Eye (tissue), 1 donor: ENCODE data around the gene PIGU.
A peak's percentile ranks its signal among the peaks of the same experiment; 100 is the strongest.
"Not testable (repeated sequence)": the region's sequence is repeated elsewhere in the genome, so short reads cannot be mapped to it uniquely, and the experiment has no call there.

Experiments
- DNase-seq: peaks from one replicate; pipeline ENCODE4 v3.0.0-alpha.2; 2015

PIGU gene

GRCh38 chr20:34528921-34529297, 148.0 kb downstream of the PIGU start:
- DNase-seq, result no peak

GRCh38 chr20:34527016-34527415, 149.9 kb downstream of the PIGU start:
- DNase-seq, result no peak

GRCh38 chr20:34526466-34526865, 150.4 kb downstream of the PIGU start:
- no peak for DNase-seq

- peak; percentile 58 for DNase-seq
These were observed 151.0 kb downstream of the PIGU start for GRCh38 chr20:34525709-34526416.

GRCh38 chr20:34525342-34525708, 151.6 kb downstream of the PIGU start:
- no peak for DNase-seq

- no peak for DNase-seq
These were observed 152.5 kb downstream of the PIGU start for GRCh38 chr20:34524426-34524825.

GRCh38 chr20:34522969-34523871, 153.7 kb downstream of the PIGU start:
- peak; percentile 41 for DNase-seq

- not testable (repeated sequence) for DNase-seq
These were observed 157.1 kb downstream of the PIGU start for GRCh38 chr20:34519841-34520240.

GRCh38 chr20:34518863-34519262, 158.0 kb downstream of the PIGU start:
- DNase-seq, result not testable (repeated sequence)

- DNase-seq, result no peak
These were observed 159.8 kb downstream of the PIGU start for GRCh38 chr20:34517114-34517505.

- DNase-seq, result peak; percentile 100
These were observed 160.4 kb downstream of the PIGU start, which contains the start of gene DYNLRB1 for GRCh38 chr20:34516247-34517113. Gene DYNLRB1, plus strand, starts transcription at chr20:34516422. Its CDS starts 37 bp downstream, at chr20:34516459.

GRCh38 chr20:34515484-34516246, 161.2 kb downstream of the PIGU start:
- peak; percentile 79 for DNase-seq

GRCh38 chr20:34514897-34515483, 161.9 kb downstream of the PIGU start:
- no peak for DNase-seq

- not testable (repeated sequence) for DNase-seq
These were observed 162.9 kb downstream of the PIGU start for GRCh38 chr20:34514034-34514433.

- no peak for DNase-seq
These were observed 163.9 kb downstream of the PIGU start for GRCh38 chr20:34512955-34513419.

GRCh38 chr20:34512266-34512954, 164.5 kb downstream of the PIGU start:
- no peak for DNase-seq

- DNase-seq, result no peak
These were observed 165.0 kb downstream of the PIGU start for GRCh38 chr20:34511891-34512265.

- DNase-seq, result no peak
These were observed 166.3 kb downstream of the PIGU start for GRCh38 chr20:34510575-34510974.
